K562 (cell line): ENCODE measurements around the gene RNF166. TPM values are rescaled to one million over a fixed set of nuclear protein-coding genes. Genes with fewer than 3 reads are reported as not detected.
A peak's percentile ranks its signal among the peaks of the same experiment; 100 is the strongest.

Experiments used
- BRD4 ChIP-seq: fragments of 200-600 bp; sonication (generic); IDR thresholded peaks from 2 replicates; pipeline ENCODE4 v1.6.1; 2017; ENCODE audit warnings: inconsistent platforms
- CREBBP ChIP-seq: IDR thresholded peaks from one replicate; pipeline ENCODE4 v1.6.1; 2012; ENCODE audit warnings: low read depth, mild to moderate bottlenecking, control low read depth, inconsistent platforms, low read length
- FOXK1 ChIP-seq: sonication (generic); formaldehyde crosslinking; IDR thresholded peaks from 2 replicates; pipeline ENCODE4 v1.8.0; 2022; ENCODE audit warnings: missing genetic modification reagents, mild to moderate bottlenecking, borderline replicate concordance
- GABPB2 ChIP-seq: fragments of 250-450 bp; sonication (Bioruptor Pico); conservative IDR thresholded peaks from 2 replicates; pipeline ENCODE4 v1.5.1; 2021; ENCODE audit warnings: mild to moderate bottlenecking
- HNRNPLL ChIP-seq: fragments of 200-400 bp; formaldehyde crosslinking; IDR thresholded peaks from 2 replicates; pipeline ENCODE4 v1.6.1; 2017; ENCODE audit warnings: low read length, low read depth, mild to moderate bottlenecking; ENCODE audit not compliant: poor library complexity, severe bottlenecking
- MBD2 ChIP-seq: sonication (generic); IDR thresholded peaks from 2 replicates; pipeline ENCODE4 v1.6.1; 2016; ENCODE audit warnings: low read depth, borderline replicate concordance
- NR2C1 ChIP-seq, 2 experiments: fragments of 450-650 bp; IDR thresholded peaks; 2 replicates each; pipeline ENCODE4 v1.6.1; 2017; ENCODE audit warnings: mild to moderate bottlenecking in 2 of 2, antibody characterized with exemption in 1 of 2, inconsistent platforms in 1 of 2, missing compliant biosample characterization in 1 of 2, missing genetic modification characterization in 1 of 2
- NR3C1 ChIP-seq: sonication (generic); formaldehyde crosslinking; IDR thresholded peaks from 2 replicates; pipeline ENCODE4 v1.8.1; 2022; ENCODE audit warnings: missing genetic modification reagents
- TRIM24 ChIP-seq, 2 experiments: fragments of 450-650 bp; IDR thresholded peaks; 2 replicates each; pipeline ENCODE4 v1.6.1; 2016
- U2AF1 ChIP-seq: fragments of 200-400 bp; formaldehyde crosslinking; optimal IDR thresholded peaks from 2 replicates; pipeline ENCODE3; 2017; ENCODE audit warnings: mild to moderate bottlenecking, low read depth, low read length, moderate library complexity
- WHSC1 ChIP-seq: IDR thresholded peaks from one replicate; pipeline ENCODE4 v1.6.1; 2012; ENCODE audit warnings: low read length, control low read depth, inconsistent platforms
- ZNF175 ChIP-seq: fragments of 200-800 bp; sonication (Bioruptor generic); IDR thresholded peaks from 2 replicates; pipeline ENCODE4 v1.6.1; 2016; ENCODE audit warnings: low read depth, mild to moderate bottlenecking, missing genetic modification characterization, missing compliant biosample characterization
- ZNF507 ChIP-seq: conservative IDR thresholded peaks from 2 replicates; pipeline ENCODE4 v1.6.1; 2017; ENCODE audit warnings: missing genetic modification characterization, missing compliant biosample characterization
- ZNF785 ChIP-seq: fragments of 250-450 bp; sonication (Bioruptor Pico); IDR thresholded peaks from 2 replicates; pipeline ENCODE4 v1.4.0; 2020; ENCODE audit warnings: mild to moderate bottlenecking
- polyA plus RNA-seq, 8 experiments: library from polyadenylated mRNA; depleted of rRNA in 4 of 8; stranded (reverse) in 5 of 8; unstranded in 3 of 8; fragments of >200 nt; fragmentation: Nextera tagmentation in 2 of 8; fragmentation: Illumina TruSeq in 1 of 8; extraction: Ambion mirVana in 2 of 8; extraction: Trizol in 1 of 8; gene quantifications; 2 replicates each; pipeline versions ENCODE4 v1.2.1 to v1.2.3, GENCODE V29; 2011 to 2014; ENCODE audit warnings: inconsistent platforms in 1 of 8, missing spikeins in 1 of 8
- total RNA-seq, 7 experiments: library from RNA; depleted of rRNA in 6 of 7; stranded (reverse); fragments of >200 nt in 6 of 7; fragmentation: Illumina TruSeq in 2 of 7; extraction: Trizol in 2 of 7; gene quantifications; 2 replicates each; pipeline versions ENCODE4 v1.2.1 to v1.2.3, GENCODE V29; 2011 to 2021; ENCODE audit warnings: low replicate concordance in 1 of 7
- TF ChIP-seq, protein P1 (sequence below): sonication (generic); formaldehyde crosslinking; IDR thresholded peaks from 2 replicates; pipeline ENCODE4 v1.8.0; 2022; ENCODE audit warnings: mild to moderate bottlenecking, missing genetic modification reagents
- TF ChIP-seq, protein P2 (sequence below): fragments of 200-800 bp; sonication (Bioruptor generic); IDR thresholded peaks from 2 replicates; pipeline ENCODE4 v1.6.1; 2017; ENCODE audit warnings: missing genetic modification characterization, missing compliant biosample characterization
- TF ChIP-seq, protein P3 (sequence below): fragments of 250-450 bp; sonication (Bioruptor Pico); IDR thresholded peaks from 2 replicates; pipeline ENCODE4 v1.8.0; 2022; ENCODE audit warnings: moderate library complexity, mild to moderate bottlenecking, inconsistent platforms
- TF ChIP-seq, protein P4 (sequence below): fragments of 250-450 bp; sonication (Bioruptor Pico); IDR thresholded peaks from 2 replicates; pipeline ENCODE4 v1.4.0; 2020; ENCODE audit warnings: borderline replicate concordance
- TF ChIP-seq, protein P5 (sequence below): fragments of 450-650 bp; IDR thresholded peaks from 2 replicates; pipeline ENCODE4 v1.7.0; 2016; ENCODE audit warnings: borderline replicate concordance

Gene RNF166
- total and polyA plus RNA-seq, 9 of the 15 experiments (the other 6 are each of a cell fraction or from before 2014, with no cell fraction given) = 0.56 to 60.3 (median 19.5) TPM

DNA sequence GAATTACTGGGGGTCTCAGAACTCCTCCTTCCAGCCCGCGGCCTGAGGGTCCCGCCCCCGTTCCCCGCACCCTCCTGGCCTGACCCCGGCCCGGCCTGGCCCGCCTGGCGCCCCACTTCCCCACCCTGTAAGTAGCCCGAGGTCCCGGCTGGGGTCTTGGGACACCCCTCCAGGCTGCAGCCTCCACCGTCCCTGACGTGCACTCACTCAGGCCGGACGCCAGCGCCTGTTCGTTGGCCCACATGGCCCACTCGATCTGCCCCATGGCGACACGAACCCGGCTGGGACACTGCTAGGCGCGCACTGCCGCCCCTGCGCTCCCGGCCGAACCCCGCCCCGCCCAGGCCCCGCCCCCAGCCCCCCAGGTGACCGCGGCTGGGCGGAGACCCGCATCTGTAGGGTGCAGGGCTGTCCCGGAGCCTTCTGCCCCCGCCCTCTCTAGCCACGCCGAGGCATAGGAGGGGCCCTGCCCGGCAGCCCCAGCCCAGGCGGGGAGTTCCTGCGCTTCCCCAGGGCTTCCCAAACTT is 55.4 kb downstream of the RNF166 start, which contains the start of gene CYBA (continued):
- TF ChIP-seq ZNF507 (no peak), U2AF1 (no peak), HNRNPLL (no peak), ZNF175 (CRISPR knock-in tag) (no peak), TRIM24 (IDR thresholded peaks at IDR 0.05) (no peak), CREBBP (no peak), BRD4 (peak; percentile 20; the same call in 1 of the 2 replicates), MBD2 (peak; percentile 64; the same call in 1 of the 2 replicates), NR3C1 (CRISPR knock-in tag) (peak; percentile 63; the same call in 1 of the 2 replicates), FOXK1 (CRISPR knock-in tag) (no peak), ZNF785 (CRISPR knock-in tag) (no peak), GABPB2 (no peak), WHSC1 (no peak), NR2C1 (IDR thresholded peaks at IDR 0.05) (no peak), NR2C1 (tag; IDR thresholded peaks at IDR 0.05) (no peak)
- TF ChIP-seq, protein P1, sequence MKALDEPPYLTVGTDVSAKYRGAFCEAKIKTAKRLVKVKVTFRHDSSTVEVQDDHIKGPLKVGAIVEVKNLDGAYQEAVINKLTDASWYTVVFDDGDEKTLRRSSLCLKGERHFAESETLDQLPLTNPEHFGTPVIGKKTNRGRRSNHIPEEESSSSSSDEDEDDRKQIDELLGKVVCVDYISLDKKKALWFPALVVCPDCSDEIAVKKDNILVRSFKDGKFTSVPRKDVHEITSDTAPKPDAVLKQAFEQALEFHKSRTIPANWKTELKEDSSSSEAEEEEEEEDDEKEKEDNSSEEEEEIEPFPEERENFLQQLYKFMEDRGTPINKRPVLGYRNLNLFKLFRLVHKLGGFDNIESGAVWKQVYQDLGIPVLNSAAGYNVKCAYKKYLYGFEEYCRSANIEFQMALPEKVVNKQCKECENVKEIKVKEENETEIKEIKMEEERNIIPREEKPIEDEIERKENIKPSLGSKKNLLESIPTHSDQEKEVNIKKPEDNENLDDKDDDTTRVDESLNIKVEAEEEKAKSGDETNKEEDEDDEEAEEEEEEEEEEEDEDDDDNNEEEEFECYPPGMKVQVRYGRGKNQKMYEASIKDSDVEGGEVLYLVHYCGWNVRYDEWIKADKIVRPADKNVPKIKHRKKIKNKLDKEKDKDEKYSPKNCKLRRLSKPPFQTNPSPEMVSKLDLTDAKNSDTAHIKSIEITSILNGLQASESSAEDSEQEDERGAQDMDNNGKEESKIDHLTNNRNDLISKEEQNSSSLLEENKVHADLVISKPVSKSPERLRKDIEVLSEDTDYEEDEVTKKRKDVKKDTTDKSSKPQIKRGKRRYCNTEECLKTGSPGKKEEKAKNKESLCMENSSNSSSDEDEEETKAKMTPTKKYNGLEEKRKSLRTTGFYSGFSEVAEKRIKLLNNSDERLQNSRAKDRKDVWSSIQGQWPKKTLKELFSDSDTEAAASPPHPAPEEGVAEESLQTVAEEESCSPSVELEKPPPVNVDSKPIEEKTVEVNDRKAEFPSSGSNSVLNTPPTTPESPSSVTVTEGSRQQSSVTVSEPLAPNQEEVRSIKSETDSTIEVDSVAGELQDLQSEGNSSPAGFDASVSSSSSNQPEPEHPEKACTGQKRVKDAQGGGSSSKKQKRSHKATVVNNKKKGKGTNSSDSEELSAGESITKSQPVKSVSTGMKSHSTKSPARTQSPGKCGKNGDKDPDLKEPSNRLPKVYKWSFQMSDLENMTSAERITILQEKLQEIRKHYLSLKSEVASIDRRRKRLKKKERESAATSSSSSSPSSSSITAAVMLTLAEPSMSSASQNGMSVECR = peak; percentile 74; the same call in 1 of the 2 replicates
- TF ChIP-seq, protein P2, sequence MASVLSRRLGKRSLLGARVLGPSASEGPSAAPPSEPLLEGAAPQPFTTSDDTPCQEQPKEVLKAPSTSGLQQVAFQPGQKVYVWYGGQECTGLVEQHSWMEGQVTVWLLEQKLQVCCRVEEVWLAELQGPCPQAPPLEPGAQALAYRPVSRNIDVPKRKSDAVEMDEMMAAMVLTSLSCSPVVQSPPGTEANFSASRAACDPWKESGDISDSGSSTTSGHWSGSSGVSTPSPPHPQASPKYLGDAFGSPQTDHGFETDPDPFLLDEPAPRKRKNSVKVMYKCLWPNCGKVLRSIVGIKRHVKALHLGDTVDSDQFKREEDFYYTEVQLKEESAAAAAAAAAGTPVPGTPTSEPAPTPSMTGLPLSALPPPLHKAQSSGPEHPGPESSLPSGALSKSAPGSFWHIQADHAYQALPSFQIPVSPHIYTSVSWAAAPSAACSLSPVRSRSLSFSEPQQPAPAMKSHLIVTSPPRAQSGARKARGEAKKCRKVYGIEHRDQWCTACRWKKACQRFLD (CRISPR knock-in tag) = 0 out of 2 replicates have a peak, but pooled peaks have one; percentile 74
- TF ChIP-seq, protein P3, sequence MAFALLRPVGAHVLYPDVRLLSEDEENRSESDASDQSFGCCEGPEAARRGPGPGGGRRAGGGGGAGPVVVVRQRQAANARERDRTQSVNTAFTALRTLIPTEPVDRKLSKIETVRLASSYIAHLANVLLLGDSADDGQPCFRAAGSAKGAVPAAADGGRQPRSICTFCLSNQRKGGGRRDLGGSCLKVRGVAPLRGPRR (CRISPR knock-in tag) = no peak
- TF ChIP-seq, protein P4, sequence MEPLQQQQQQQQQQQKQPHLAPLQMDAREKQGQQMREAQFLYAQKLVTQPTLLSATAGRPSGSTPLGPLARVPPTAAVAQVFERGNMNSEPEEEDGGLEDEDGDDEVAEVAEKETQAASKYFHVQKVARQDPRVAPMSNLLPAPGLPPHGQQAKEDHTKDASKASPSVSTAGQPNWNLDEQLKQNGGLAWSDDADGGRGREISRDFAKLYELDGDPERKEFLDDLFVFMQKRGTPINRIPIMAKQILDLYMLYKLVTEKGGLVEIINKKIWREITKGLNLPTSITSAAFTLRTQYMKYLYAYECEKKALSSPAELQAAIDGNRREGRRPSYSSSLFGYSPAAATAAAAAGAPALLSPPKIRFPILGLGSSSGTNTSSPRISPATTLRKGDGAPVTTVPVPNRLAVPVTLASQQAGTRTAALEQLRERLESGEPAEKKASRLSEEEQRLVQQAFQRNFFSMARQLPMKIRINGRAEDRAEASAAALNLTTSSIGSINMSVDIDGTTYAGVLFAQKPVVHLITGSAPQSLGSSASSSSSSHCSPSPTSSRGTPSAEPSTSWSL (CRISPR knock-in tag) = no peak
- TF ChIP-seq, protein P5, sequence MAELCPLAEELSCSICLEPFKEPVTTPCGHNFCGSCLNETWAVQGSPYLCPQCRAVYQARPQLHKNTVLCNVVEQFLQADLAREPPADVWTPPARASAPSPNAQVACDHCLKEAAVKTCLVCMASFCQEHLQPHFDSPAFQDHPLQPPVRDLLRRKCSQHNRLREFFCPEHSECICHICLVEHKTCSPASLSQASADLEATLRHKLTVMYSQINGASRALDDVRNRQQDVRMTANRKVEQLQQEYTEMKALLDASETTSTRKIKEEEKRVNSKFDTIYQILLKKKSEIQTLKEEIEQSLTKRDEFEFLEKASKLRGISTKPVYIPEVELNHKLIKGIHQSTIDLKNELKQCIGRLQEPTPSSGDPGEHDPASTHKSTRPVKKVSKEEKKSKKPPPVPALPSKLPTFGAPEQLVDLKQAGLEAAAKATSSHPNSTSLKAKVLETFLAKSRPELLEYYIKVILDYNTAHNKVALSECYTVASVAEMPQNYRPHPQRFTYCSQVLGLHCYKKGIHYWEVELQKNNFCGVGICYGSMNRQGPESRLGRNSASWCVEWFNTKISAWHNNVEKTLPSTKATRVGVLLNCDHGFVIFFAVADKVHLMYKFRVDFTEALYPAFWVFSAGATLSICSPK = no peak
